ENCODE results near the gene AOAH.

DNA sequence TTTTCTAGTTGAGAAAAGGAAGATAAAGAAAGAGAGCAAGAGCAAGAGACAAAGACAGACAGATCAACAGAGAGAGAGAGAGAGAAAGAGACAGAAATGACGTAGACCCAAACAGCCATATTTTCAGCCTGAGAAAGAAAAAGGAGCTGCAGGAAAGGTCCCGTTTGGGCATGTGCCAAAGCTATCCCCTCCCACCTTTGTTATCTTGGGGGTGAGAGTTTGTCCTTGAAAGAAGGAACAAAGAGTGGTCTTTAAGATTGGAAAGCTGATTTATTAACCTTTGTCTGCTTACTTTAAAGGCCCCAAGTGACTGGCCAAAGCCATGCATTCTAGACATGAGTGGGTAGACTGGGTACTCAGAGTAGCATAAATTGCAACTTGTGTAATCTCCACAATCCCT lies 98.2 kb downstream of the AOAH start:
- TF ChIP-seq CTCF (IDR thresholded peaks at IDR 0.05 in 4 of 5, conservative IDR thresholded peaks at IDR 0.05 in 1 of 5) (no peak), POLR2A (IDR thresholded peaks at IDR 0.05) (no peak)
